Neuron (in vitro differentiated cells): ENCODE results near the gene RHNO1.

ENCODE experiments used
- H2AFZ ChIP-seq: one replicate; pipeline ENCODE4 v1.6.1; 2013; ENCODE audit warnings: low read depth, mild to moderate bottlenecking, inconsistent platforms, low read length, moderate library complexity
- H3K27me3 ChIP-seq: one replicate; pipeline ENCODE4 v1.6.1; 2013; ENCODE audit warnings: low read length; ENCODE audit not compliant: insufficient read depth
- H3K36me3 ChIP-seq: one replicate; pipeline ENCODE4 v1.6.1; 2013; ENCODE audit warnings: low read length; ENCODE audit not compliant: insufficient read depth
- H3K4me1 ChIP-seq: one replicate; pipeline ENCODE4 v1.6.1; 2013; ENCODE audit warnings: low read length; ENCODE audit not compliant: insufficient read depth
- H3K4me3 ChIP-seq: 2 replicates; pipeline ENCODE4 v1.5.1; 2013; ENCODE audit warnings: mild to moderate bottlenecking, low read length, moderate library complexity
- H3K9me3 ChIP-seq: one replicate; pipeline ENCODE4 v1.6.1; 2013; ENCODE audit warnings: low read length

Gene RHNO1

DNA sequence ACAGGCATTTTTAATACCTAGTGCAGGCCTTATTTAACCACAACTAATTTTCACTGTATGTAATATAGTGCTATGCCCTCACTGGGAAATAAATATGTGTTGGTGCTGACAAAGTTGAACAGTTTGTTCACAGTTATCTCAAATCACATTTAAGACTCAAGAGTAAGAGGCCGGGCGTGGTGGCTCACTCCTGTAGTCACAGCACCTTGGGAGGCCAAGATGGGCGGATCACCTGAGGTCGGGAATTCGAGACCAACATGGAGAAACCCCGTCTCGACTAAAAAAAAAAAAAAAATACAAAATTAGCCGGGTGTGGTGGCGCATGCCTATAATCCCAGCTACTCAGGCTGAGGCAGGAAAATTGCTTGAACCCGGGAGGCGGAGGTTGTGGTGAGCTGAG, 59.3 kb downstream of the RHNO1 start:
- Histone ChIP-seq H3K27me3 (no peaks in the 10 kb centered on the region), H3K4me1 (no peaks in the 10 kb centered on the region), H3K36me3 (peaks cover 68% of the 10 kb centered on the region), H2AFZ (no peak overlapping the region), H3K4me3 (no peak overlapping the region), H3K9me3 (no peaks in the 10 kb centered on the region)

GRCh38 chr12:2937500-2937899, 60.5 kb downstream of the RHNO1 start:
- no peak overlapping the region for H3K4me3 ChIP-seq
- H3K36me3 ChIP-seq = peaks cover 62% of the 10 kb centered on the region
- no peaks in the 10 kb centered on the region for H3K4me1 ChIP-seq
- no peaks in the 10 kb centered on the region for H3K27me3 ChIP-seq
- H3K9me3 ChIP-seq = no peaks in the 10 kb centered on the region
- no peak overlapping the region for H2AFZ ChIP-seq
